A549 (cell line): ENCODE measurements around the gene IL1RAP.

Source experiments
- FOSL2 ChIP-seq, 2 experiments: fragments of 450-650 bp in 1 of 2; fragments of >200 bp in 1 of 2; sonication (Bioruptor Twin) in 1 of 2; formaldehyde crosslinking; IDR thresholded peaks; 2 replicates each; pipeline versions ENCODE4 v1.5.0 to v1.6.1; 2016 to 2020; ENCODE audit warnings: mild to moderate bottlenecking in 1 of 2, moderate library complexity in 1 of 2
- POLR2A ChIP-seq: IDR thresholded peaks from 2 replicates; pipeline ENCODE4 v1.6.1; 2012; ENCODE audit warnings: mild to moderate bottlenecking, low read length
- RNF2 ChIP-seq: fragments of 200-600 bp; sonication (generic); IDR thresholded peaks from 2 replicates; pipeline ENCODE4 v1.6.1; 2016; ENCODE audit warnings: low read depth, mild to moderate bottlenecking, antibody characterized with exemption, moderate library complexity, borderline replicate concordance
- TFCP2L1 ChIP-seq: fragments of 250-450 bp; sonication (Bioruptor Pico); IDR thresholded peaks from 2 replicates; pipeline ENCODE4 v1.5.0; 2021; ENCODE audit warnings: mild to moderate bottlenecking
- TF ChIP-seq, protein P1 (sequence below): fragments of >200 bp; sonication (Bioruptor Twin); formaldehyde crosslinking; IDR thresholded peaks from 3 replicates; pipeline ENCODE4 v1.5.1; 2016
- TF ChIP-seq, protein P2 (sequence below): IDR thresholded peaks from 2 replicates; pipeline ENCODE4 v1.6.1; 2012

DNA sequence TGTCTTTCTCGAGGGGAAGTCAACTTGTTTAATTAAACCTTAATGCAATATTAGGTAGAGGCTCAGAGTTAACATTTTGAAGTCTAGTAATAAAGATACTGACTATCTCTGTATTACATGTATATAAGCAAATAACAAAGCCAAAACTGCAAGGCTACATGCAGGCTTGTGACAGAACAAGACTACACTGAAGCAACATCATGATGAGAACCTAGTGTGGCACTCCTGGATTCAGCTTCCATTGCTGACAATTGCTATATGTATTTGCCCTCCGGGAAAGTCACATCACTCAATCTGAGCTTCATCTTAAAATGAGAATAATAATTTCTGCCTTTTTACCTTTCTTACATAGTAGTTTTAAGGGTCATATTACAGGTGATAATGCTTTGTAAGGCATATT, 15.6 kb upstream of the IL1RAP start:
- TF ChIP-seq, protein P1, sequence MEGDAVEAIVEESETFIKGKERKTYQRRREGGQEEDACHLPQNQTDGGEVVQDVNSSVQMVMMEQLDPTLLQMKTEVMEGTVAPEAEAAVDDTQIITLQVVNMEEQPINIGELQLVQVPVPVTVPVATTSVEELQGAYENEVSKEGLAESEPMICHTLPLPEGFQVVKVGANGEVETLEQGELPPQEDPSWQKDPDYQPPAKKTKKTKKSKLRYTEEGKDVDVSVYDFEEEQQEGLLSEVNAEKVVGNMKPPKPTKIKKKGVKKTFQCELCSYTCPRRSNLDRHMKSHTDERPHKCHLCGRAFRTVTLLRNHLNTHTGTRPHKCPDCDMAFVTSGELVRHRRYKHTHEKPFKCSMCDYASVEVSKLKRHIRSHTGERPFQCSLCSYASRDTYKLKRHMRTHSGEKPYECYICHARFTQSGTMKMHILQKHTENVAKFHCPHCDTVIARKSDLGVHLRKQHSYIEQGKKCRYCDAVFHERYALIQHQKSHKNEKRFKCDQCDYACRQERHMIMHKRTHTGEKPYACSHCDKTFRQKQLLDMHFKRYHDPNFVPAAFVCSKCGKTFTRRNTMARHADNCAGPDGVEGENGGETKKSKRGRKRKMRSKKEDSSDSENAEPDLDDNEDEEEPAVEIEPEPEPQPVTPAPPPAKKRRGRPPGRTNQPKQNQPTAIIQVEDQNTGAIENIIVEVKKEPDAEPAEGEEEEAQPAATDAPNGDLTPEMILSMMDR, result no peak
- no peak for TF ChIP-seq TFCP2L1
- TF ChIP-seq RNF2, result no peak
- TF ChIP-seq POLR2A, result no peak
- TF ChIP-seq, protein P2, sequence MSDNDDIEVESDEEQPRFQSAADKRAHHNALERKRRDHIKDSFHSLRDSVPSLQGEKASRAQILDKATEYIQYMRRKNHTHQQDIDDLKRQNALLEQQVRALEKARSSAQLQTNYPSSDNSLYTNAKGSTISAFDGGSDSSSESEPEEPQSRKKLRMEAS, result no peak
- TF ChIP-seq FOSL2 (IDR thresholded peaks at IDR 0.05), result no peak
- TF ChIP-seq FOSL2 (CRISPR knock-in tag; IDR thresholded peaks at IDR 0.05), result no peak
